Memory B cell (primary cell): ENCODE results near the gene SLC6A16.

ENCODE experiments used
- ATAC-seq: fragments of 150-1000 bp; cut with Tn5 transposase; 2 replicates; pipeline ENCODE4 v1.10.0; 2021; ENCODE audit warnings: low read depth, mild to moderate bottlenecking, moderate library complexity
- DNase-seq, 2 donors: peaks; one replicate each; pipeline ENCODE4 v3.0.0; 2022; ENCODE audit warnings: low spot score in 2 of 2
- H3K27ac Mint-ChIP-seq: one replicate; pipeline ENCODE4 v1.8.0; 2022; ENCODE audit warnings: mild to moderate bottlenecking, moderate library complexity, mixed read lengths
- H3K27me3 Mint-ChIP-seq: one replicate; pipeline ENCODE4 v1.8.0; 2022; ENCODE audit warnings: mixed read lengths
- H3K36me3 Mint-ChIP-seq: one replicate; pipeline ENCODE4 v1.8.0; 2022; ENCODE audit warnings: mild to moderate bottlenecking, mixed read lengths
- H3K4me1 Mint-ChIP-seq: one replicate; pipeline ENCODE4 v1.8.0; 2022; ENCODE audit warnings: mixed read lengths
- H3K4me3 Mint-ChIP-seq: one replicate; pipeline ENCODE4 v1.8.0; 2022; ENCODE audit warnings: mild to moderate bottlenecking, moderate library complexity, mixed read lengths
- H3K9me3 Mint-ChIP-seq: one replicate; pipeline ENCODE4 v1.8.0; 2022; ENCODE audit warnings: mixed read lengths

SLC6A16 gene

GRCh38 chr19:49243726-49244125 is 81.3 kb downstream of the SLC6A16 start:
- Mint-ChIP-seq H3K27me3 (peaks cover 9% of the 10 kb centered on the region), H3K4me3 (no peak overlapping the region), H3K27ac (no peak overlapping the region), H3K9me3 (no peaks in the 10 kb centered on the region), H3K36me3 (no peaks in the 10 kb centered on the region), H3K4me1 (no peaks in the 10 kb centered on the region)
- no peak for ATAC-seq
- no peak for DNase-seq

GRCh38 chr19:49243129-49243528 is 81.9 kb downstream of the SLC6A16 start:
- ATAC-seq (no peak), DNase-seq (no peak)
- Mint-ChIP-seq H3K4me3 (no peak overlapping the region), H3K36me3 (no peaks in the 10 kb centered on the region), H3K27ac (no peak overlapping the region), H3K27me3 (peaks cover 9% of the 10 kb centered on the region), H3K4me1 (no peaks in the 10 kb centered on the region), H3K9me3 (no peaks in the 10 kb centered on the region)

GRCh38 chr19:49241769-49242168 is 83.2 kb downstream of the SLC6A16 start:
- Mint-ChIP-seq H3K4me1 (no peaks in the 10 kb centered on the region), H3K27me3 (peaks cover 9% of the 10 kb centered on the region), H3K36me3 (no peaks in the 10 kb centered on the region), H3K4me3 (no peak overlapping the region), H3K9me3 (no peaks in the 10 kb centered on the region), H3K27ac (no peak overlapping the region)
- ATAC-seq (no peak), DNase-seq (no peak)
